Liver (tissue), 9 donors: ENCODE results near the gene NXPH1. TPM values are rescaled to one million over a fixed set of nuclear protein-coding genes. Genes with fewer than 3 reads are reported as not detected.

Source experiments
- DNase-seq: peaks from one replicate; pipeline ENCODE4 v3.0.0-alpha.2; 2017; ENCODE audit warnings: low spot score
- H3K27ac ChIP-seq, 2 donors: one replicate each; pipeline ENCODE4 v1.7.0; 2013; ENCODE audit warnings: inconsistent platforms in 2 of 2, low read length in 2 of 2, control low read depth in 1 of 2, low read depth in 1 of 2, mild to moderate bottlenecking in 1 of 2
- H3K27me3 ChIP-seq, 4 donors: one replicate each; pipeline versions ENCODE4 v1.6.1 to v1.7.0; 2013; ENCODE audit warnings: low read length in 3 of 4, inconsistent platforms in 1 of 4, mild to moderate bottlenecking in 1 of 4, moderate library complexity in 1 of 4; ENCODE audit not compliant: control insufficient read depth in 4 of 4, insufficient read depth in 4 of 4
- H3K36me3 ChIP-seq, 4 donors: one replicate each; pipeline versions ENCODE4 v1.6.1 to v1.7.0; 2013; ENCODE audit warnings: low read length in 3 of 4, mild to moderate bottlenecking in 3 of 4, low read depth in 1 of 4, moderate library complexity in 1 of 4; ENCODE audit not compliant: control insufficient read depth in 4 of 4, insufficient read depth in 3 of 4
- H3K4me1 ChIP-seq, 4 donors: one replicate each; pipeline versions ENCODE4 v1.6.1 to v1.7.0; 2013; ENCODE audit warnings: low read length in 3 of 4, mild to moderate bottlenecking in 3 of 4, moderate library complexity in 1 of 4; ENCODE audit not compliant: control insufficient read depth in 4 of 4, insufficient read depth in 4 of 4
- H3K4me3 ChIP-seq, 3 donors: one replicate each; pipeline versions ENCODE4 v1.6.1 to v1.7.0; 2013; ENCODE audit warnings: low read length in 3 of 3, control low read depth in 1 of 3, low read depth in 1 of 3, mild to moderate bottlenecking in 1 of 3
- H3K9ac ChIP-seq, 2 donors: one replicate each; pipeline ENCODE4 v1.7.0; 2013; ENCODE audit warnings: low read length in 2 of 2, mild to moderate bottlenecking in 2 of 2, moderate library complexity in 2 of 2, control low read depth in 1 of 2, low read depth in 1 of 2
- H3K9me3 ChIP-seq, 4 donors: one replicate each; pipeline versions ENCODE4 v1.6.1 to v1.7.0; 2013; ENCODE audit warnings: low read length in 3 of 4; ENCODE audit not compliant: control insufficient read depth in 4 of 4
- ATF3 ChIP-seq: IDR thresholded peaks from 2 replicates; pipeline ENCODE4 v1.6.1; 2016; ENCODE audit warnings: antibody characterized with exemption
- FOXA1 ChIP-seq: IDR thresholded peaks from 2 replicates; pipeline ENCODE4 v1.6.1; 2016; ENCODE audit warnings: antibody characterized with exemption
- FOXA2 ChIP-seq: IDR thresholded peaks from 2 replicates; pipeline ENCODE4 v1.6.1; 2016; ENCODE audit warnings: antibody characterized with exemption
- HNF4A ChIP-seq, 2 donors: conservative IDR thresholded peaks; 2 replicates each; pipeline ENCODE4 v1.6.1; 2016; ENCODE audit warnings: antibody characterized with exemption in 2 of 2, mild to moderate bottlenecking in 2 of 2
- HNF4G ChIP-seq: IDR thresholded peaks from 2 replicates; pipeline ENCODE4 v1.6.1; 2016; ENCODE audit warnings: antibody characterized with exemption
- JUND ChIP-seq, 2 donors: IDR thresholded peaks; 2 replicates each; pipeline ENCODE4 v1.6.1; 2016; ENCODE audit warnings: antibody characterized with exemption in 2 of 2
- MAX ChIP-seq: IDR thresholded peaks from 2 replicates; pipeline ENCODE4 v1.6.1; 2016; ENCODE audit warnings: antibody characterized with exemption
- NR2F2 ChIP-seq: IDR thresholded peaks from 2 replicates; pipeline ENCODE4 v1.6.1; 2016; ENCODE audit warnings: antibody characterized with exemption
- RXRA ChIP-seq, 2 donors: IDR thresholded peaks; 2 replicates each; pipeline ENCODE4 v1.6.1; 2017 to 2018; ENCODE audit warnings: antibody characterized with exemption in 2 of 2, mild to moderate bottlenecking in 1 of 2
- TAF1 ChIP-seq: conservative IDR thresholded peaks from 2 replicates; pipeline ENCODE4 v1.6.1; 2016; ENCODE audit warnings: antibody characterized with exemption, mild to moderate bottlenecking
- YY1 ChIP-seq: IDR thresholded peaks from 2 replicates; pipeline ENCODE4 v1.6.1; 2016; ENCODE audit warnings: antibody characterized with exemption, mild to moderate bottlenecking
- WGBS: extraction: QIAGEN DNeasy Blood & Tissue Kit; methylation state at CpG from one replicate; pipeline ENCODE4 v1.1.7; 2013; 5-methylcytosine and 5-hydroxymethylcytosine counted together
- polyA plus RNA-seq, 2 donors: library from polyadenylated mRNA; stranded (reverse) in 1 of 2; unstranded in 1 of 2; fragments of 200-250 nt in 1 of 2; fragments of >200 nt in 1 of 2; fragmentation: Nextera tagmentation in 1 of 2; extraction: Ambion mirVana in 1 of 2; gene quantifications; one replicate each; pipeline versions ENCODE4 v1.2.1 to v1.2.3, GENCODE V29; 2013 to 2015
- total RNA-seq, 2 donors: library from RNA; depleted of rRNA; stranded (reverse); fragments of >200 nt; gene quantifications; one replicate each; pipeline ENCODE4 v1.2.3, GENCODE V29; 2014
- TF ChIP-seq, protein P1 (sequence below): fragments of 150-350 bp; IDR thresholded peaks from 2 replicates; pipeline ENCODE4 v1.5.1; 2017; ENCODE audit warnings: improper control_type of control experiment, low read depth, low read length; ENCODE audit not compliant: missing input control
- TF ChIP-seq, protein P2 (sequence below): IDR thresholded peaks from 2 replicates; pipeline ENCODE4 v1.6.1; 2016; ENCODE audit warnings: antibody characterized with exemption, mild to moderate bottlenecking
- donor health status: healthy.
- donor health status: healthy.
- donor health status: healthy.
- donor health status: healthy.
- donor health status: healthy.

NXPH1 gene
- total and polyA plus RNA-seq, 4 donors, result not detected

DNA sequence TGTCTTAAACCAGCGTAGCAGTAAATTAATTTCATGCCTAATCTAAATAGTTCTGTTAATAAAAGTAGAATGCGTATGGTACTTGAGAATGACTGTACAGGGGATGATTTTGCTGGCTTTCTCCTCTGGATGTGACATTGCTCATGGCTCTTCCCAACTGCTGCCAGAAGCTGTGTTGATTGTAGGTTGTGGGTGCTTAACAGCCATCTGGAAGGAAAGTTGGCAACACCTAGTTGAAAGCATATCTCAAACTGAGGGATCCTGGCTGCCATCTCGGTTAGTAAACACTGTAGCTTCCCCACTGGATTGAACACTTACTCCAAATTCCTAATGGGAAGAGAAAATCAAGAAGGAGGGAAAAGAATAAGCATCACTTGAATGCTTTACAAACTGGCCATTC, 130.9 kb downstream of the NXPH1 start:
- 72% methylated on average over 3 of the region's 3 CpGs for WGBS
- no peaks in the 10 kb centered on the region for H3K36me3 ChIP-seq
- no peak for TF ChIP-seq HNF4G
- no peak for TF ChIP-seq YY1
- TF ChIP-seq, protein P1, sequence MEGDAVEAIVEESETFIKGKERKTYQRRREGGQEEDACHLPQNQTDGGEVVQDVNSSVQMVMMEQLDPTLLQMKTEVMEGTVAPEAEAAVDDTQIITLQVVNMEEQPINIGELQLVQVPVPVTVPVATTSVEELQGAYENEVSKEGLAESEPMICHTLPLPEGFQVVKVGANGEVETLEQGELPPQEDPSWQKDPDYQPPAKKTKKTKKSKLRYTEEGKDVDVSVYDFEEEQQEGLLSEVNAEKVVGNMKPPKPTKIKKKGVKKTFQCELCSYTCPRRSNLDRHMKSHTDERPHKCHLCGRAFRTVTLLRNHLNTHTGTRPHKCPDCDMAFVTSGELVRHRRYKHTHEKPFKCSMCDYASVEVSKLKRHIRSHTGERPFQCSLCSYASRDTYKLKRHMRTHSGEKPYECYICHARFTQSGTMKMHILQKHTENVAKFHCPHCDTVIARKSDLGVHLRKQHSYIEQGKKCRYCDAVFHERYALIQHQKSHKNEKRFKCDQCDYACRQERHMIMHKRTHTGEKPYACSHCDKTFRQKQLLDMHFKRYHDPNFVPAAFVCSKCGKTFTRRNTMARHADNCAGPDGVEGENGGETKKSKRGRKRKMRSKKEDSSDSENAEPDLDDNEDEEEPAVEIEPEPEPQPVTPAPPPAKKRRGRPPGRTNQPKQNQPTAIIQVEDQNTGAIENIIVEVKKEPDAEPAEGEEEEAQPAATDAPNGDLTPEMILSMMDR, result no peak
- no peak for TF ChIP-seq TAF1
- no peak for TF ChIP-seq FOXA1
- no peak for TF ChIP-seq ATF3
- TF ChIP-seq, protein P2, sequence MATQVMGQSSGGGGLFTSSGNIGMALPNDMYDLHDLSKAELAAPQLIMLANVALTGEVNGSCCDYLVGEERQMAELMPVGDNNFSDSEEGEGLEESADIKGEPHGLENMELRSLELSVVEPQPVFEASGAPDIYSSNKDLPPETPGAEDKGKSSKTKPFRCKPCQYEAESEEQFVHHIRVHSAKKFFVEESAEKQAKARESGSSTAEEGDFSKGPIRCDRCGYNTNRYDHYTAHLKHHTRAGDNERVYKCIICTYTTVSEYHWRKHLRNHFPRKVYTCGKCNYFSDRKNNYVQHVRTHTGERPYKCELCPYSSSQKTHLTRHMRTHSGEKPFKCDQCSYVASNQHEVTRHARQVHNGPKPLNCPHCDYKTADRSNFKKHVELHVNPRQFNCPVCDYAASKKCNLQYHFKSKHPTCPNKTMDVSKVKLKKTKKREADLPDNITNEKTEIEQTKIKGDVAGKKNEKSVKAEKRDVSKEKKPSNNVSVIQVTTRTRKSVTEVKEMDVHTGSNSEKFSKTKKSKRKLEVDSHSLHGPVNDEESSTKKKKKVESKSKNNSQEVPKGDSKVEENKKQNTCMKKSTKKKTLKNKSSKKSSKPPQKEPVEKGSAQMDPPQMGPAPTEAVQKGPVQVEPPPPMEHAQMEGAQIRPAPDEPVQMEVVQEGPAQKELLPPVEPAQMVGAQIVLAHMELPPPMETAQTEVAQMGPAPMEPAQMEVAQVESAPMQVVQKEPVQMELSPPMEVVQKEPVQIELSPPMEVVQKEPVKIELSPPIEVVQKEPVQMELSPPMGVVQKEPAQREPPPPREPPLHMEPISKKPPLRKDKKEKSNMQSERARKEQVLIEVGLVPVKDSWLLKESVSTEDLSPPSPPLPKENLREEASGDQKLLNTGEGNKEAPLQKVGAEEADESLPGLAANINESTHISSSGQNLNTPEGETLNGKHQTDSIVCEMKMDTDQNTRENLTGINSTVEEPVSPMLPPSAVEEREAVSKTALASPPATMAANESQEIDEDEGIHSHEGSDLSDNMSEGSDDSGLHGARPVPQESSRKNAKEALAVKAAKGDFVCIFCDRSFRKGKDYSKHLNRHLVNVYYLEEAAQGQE, result no peak
- TF ChIP-seq HNF4A (conservative IDR thresholded peaks at IDR 0.05), result no peak
- no peak for TF ChIP-seq NR2F2
- H3K27me3 ChIP-seq, result no peaks in the 10 kb centered on the region
- H3K27ac ChIP-seq, result no peak overlapping the region
- no peak for DNase-seq
- no peaks in the 10 kb centered on the region for H3K4me1 ChIP-seq
- no peaks in the 10 kb centered on the region for H3K9me3 ChIP-seq
- H3K4me3 ChIP-seq, result no peak overlapping the region
- H3K9ac ChIP-seq, result no peak overlapping the region

DNA sequence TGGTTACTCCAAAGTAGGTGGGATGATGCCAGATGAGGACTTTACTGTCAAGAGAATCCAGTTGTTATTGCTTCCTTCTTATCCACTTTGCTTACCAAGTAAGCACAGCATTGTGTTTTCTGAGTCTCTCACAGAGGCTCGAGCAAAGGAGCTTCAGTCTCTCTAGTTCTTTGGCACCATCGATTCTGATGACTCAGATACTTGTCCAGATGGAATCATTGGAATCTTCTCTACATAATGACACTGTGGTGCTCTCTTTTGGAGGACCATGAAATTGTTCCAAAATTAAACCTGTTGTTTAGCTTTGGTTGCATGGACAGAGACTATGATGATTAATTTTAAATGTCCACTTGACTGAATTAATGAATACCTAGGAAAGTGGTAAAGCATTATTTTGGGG, 132.6 kb downstream of the NXPH1 start:
- no peak for DNase-seq
- 55% methylated on average over 2 of the region's 2 CpGs for WGBS
- no peaks in the 10 kb centered on the region for H3K9me3 ChIP-seq
- TF ChIP-seq HNF4A (conservative IDR thresholded peaks at IDR 0.05) (no peak), TAF1 (no peak), YY1 (no peak), JUND (IDR thresholded peaks at IDR 0.05) (no peak), MAX (no peak), FOXA2 (no peak), NR2F2 (no peak), RXRA (IDR thresholded peaks at IDR 0.05) (no peak), FOXA1 (no peak)
- TF ChIP-seq, protein P2, result no peak
- no peaks in the 10 kb centered on the region for H3K27me3 ChIP-seq
- H3K9ac ChIP-seq, result no peak overlapping the region
- H3K36me3 ChIP-seq, result no peaks in the 10 kb centered on the region
- no peak overlapping the region for H3K27ac ChIP-seq
- no peaks in the 10 kb centered on the region for H3K4me1 ChIP-seq
- no peak overlapping the region for H3K4me3 ChIP-seq
